Thoracic aorta (tissue), 2 donors: Measurements from ENCODE around the gene INO80E. TPM values are rescaled to one million over a fixed set of nuclear protein-coding genes. Genes with fewer than 3 reads are reported as not detected.
"Not testable (repeated sequence)": the region's sequence is repeated elsewhere in the genome, so short reads cannot be mapped to it uniquely, and the experiment has no call there.

Experiments used
- ATAC-seq: fragments of 150-250 bp; one replicate; pipeline ENCODE4 v1.8.0; 2017; ENCODE audit warnings: low read depth; ENCODE audit not compliant: insufficient number of reproducible peaks, low FRiP score
- DNase-seq: peaks from one replicate; pipeline ENCODE4 v3.0.0-alpha.2; 2020; ENCODE audit warnings: low spot score
- H3K27ac ChIP-seq, 2 donors: fragments of 200-600 bp; sonication (generic); 1 replicate in 1 of 2; 2 replicates in 1 of 2; pipeline ENCODE4 v1.5.1; 2016; ENCODE audit warnings: mild to moderate bottlenecking in 2 of 2, moderate library complexity in 2 of 2
- H3K27me3 ChIP-seq: fragments of 200-600 bp; sonication (generic); replicated peaks from 2 replicates; pipeline ENCODE4 v1.6.0; 2016; ENCODE audit warnings: mild to moderate bottlenecking; ENCODE audit not compliant: insufficient read depth
- H3K36me3 ChIP-seq: fragments of 200-600 bp; sonication (generic); one replicate; pipeline ENCODE4 v1.5.1; 2016
- H3K4me1 ChIP-seq, 2 donors: fragments of 200-600 bp; sonication (generic); 1 replicate in 1 of 2; 2 replicates in 1 of 2; pipeline versions ENCODE4 v1.5.1 to v1.6.0; 2016; ENCODE audit warnings: low read depth in 2 of 2, mild to moderate bottlenecking in 1 of 2; ENCODE audit not compliant: control insufficient read depth in 1 of 2
- H3K4me3 ChIP-seq: fragments of 200-600 bp; sonication (generic); 2 replicates; pipeline ENCODE4 v1.5.1; 2016; ENCODE audit warnings: mild to moderate bottlenecking
- H3K9me3 ChIP-seq: fragments of 200-600 bp; sonication (generic); 2 replicates; pipeline ENCODE4 v1.5.1; 2016
- CTCF ChIP-seq: fragments of 200-600 bp; sonication (generic); IDR thresholded peaks from one replicate; pipeline ENCODE4 v1.5.1; 2019; ENCODE audit warnings: antibody characterized with exemption
- total RNA-seq, 2 donors: library from RNA; depleted of rRNA; stranded (reverse); fragments of >200 nt; gene quantifications; one replicate each; pipeline versions ENCODE4 v1.1.0 to v1.2.3, GENCODE V29; 2016

Gene INO80E
- total RNA-seq, 2 donors from 2014 or later: 67.4 to 81.8 TPM

- Histone ChIP-seq H3K4me3 (no peak overlapping the region), H3K27ac (no peak overlapping the region), H3K4me1 (peaks cover 2 to 8% of the 10 kb centered on the region in 2 donors), H3K36me3 (no peaks in the 10 kb centered on the region), H3K27me3 (peaks cover 19% of the 10 kb centered on the region), H3K9me3 (no peaks in the 10 kb centered on the region)
- ATAC-seq: no peak
- DNase-seq: no peak
- no peak for TF ChIP-seq CTCF
Observed at GRCh38 chr16:30031477-30031918, 35.5 kb downstream of the INO80E start.

GRCh38 chr16:30032083-30032819 is 36.2 kb downstream of the INO80E start:
- Histone ChIP-seq H3K36me3 (no peaks in the 10 kb centered on the region), H3K9me3 (no peaks in the 10 kb centered on the region), H3K4me1 (peaks cover 2 to 8% of the 10 kb centered on the region in 2 donors), H3K27ac (no peak overlapping the region), H3K27me3 (peaks cover 19% of the 10 kb centered on the region), H3K4me3 (no peak overlapping the region)
- no peak for DNase-seq
- TF ChIP-seq CTCF: peak; percentile 66
- ATAC-seq: no peak

- no peak for TF ChIP-seq CTCF
- H3K27me3 ChIP-seq: peaks cover 19% of the 10 kb centered on the region
- no peak for ATAC-seq
Observed at GRCh38 chr16:30033270-30033669, 37.2 kb downstream of the INO80E start.

GRCh38 chr16:30040221-30040620 is 44.2 kb downstream of the INO80E start:
- ATAC-seq: no peak
- H3K27me3 ChIP-seq: no peaks in the 10 kb centered on the region
- DNase-seq: no peak
- no peaks in the 10 kb centered on the region for H3K4me1 ChIP-seq
- H3K9me3 ChIP-seq: no peaks in the 10 kb centered on the region
- no peak for TF ChIP-seq CTCF
- H3K36me3 ChIP-seq: no peaks in the 10 kb centered on the region
- no peak overlapping the region for H3K4me3 ChIP-seq
- no peak overlapping the region for H3K27ac ChIP-seq

More at GRCh38 chr16:30033270-30033669, 37.2 kb downstream of the INO80E start:
- Histone ChIP-seq H3K4me1 (peaks cover 2 to 8% of the 10 kb centered on the region in 2 donors), H3K9me3 (no peaks in the 10 kb centered on the region), H3K4me3 (no peak overlapping the region), H3K27ac (no peak overlapping the region), H3K36me3 (no peaks in the 10 kb centered on the region)
- DNase-seq: no peak

- not testable (repeated sequence) for DNase-seq, H3K36me3 ChIP-seq, H3K27ac ChIP-seq, H3K4me3 ChIP-seq, H3K9me3 ChIP-seq, ATAC-seq, H3K27me3 ChIP-seq, H3K4me1 ChIP-seq
Observed at GRCh38 chr16:30040690-30041089, 44.6 kb downstream of the INO80E start.
